Stomach (tissue), 9 donors: ENCODE results near the gene DYRK4. TPM values are rescaled to one million over a fixed set of nuclear protein-coding genes. Genes with fewer than 3 reads are reported as not detected.

Experiments
- DNase-seq, 2 donors: peaks; one replicate each; pipeline versions ENCODE4 v3.0.0 to v3.0.0-alpha.2; 2013 to 2019
- H3K27ac ChIP-seq, 5 donors: fragments of 200-600 bp in 4 of 5; sonication (generic) in 4 of 5; one replicate each; pipeline ENCODE4 v1.5.1; 2013 to 2019; ENCODE audit warnings: mild to moderate bottlenecking in 1 of 5, moderate library complexity in 1 of 5
- H3K27me3 ChIP-seq, 3 donors: fragments of 200-600 bp; sonication (generic); one replicate each; pipeline ENCODE4 v1.5.1; 2017 to 2019; ENCODE audit warnings: mixed run types in 1 of 3
- H3K36me3 ChIP-seq, 4 donors: fragments of 200-600 bp; sonication (generic); 1 replicate in 3 of 4; 2 replicates in 1 of 4; pipeline ENCODE4 v1.5.1; 2016 to 2019
- H3K4me1 ChIP-seq, 4 donors: fragments of 200-600 bp; sonication (generic); one replicate each; pipeline ENCODE4 v1.5.1; 2016 to 2019
- H3K4me3 ChIP-seq, 4 donors: fragments of 200-600 bp; sonication (generic) in 3 of 4; one replicate each; pipeline ENCODE4 v1.5.1; 2016 to 2019; ENCODE audit warnings: mild to moderate bottlenecking in 1 of 4
- H3K9me3 ChIP-seq, 4 donors: fragments of 200-600 bp; sonication (generic); one replicate each; pipeline ENCODE4 v1.5.1; 2016 to 2019
- EP300 ChIP-seq: sonication (generic); formaldehyde crosslinking; IDR thresholded peaks from one replicate; pipeline ENCODE4 v1.6.1; 2017; ENCODE audit warnings: antibody characterized with exemption
- POLR2A ChIP-seq, 4 donors: fragments of 450-650 bp; IDR thresholded peaks; one replicate each; pipeline ENCODE4 v1.6.1; 2016; ENCODE audit warnings: antibody characterized with exemption in 4 of 4, control low read depth in 2 of 4, mild to moderate bottlenecking in 1 of 4, moderate library complexity in 1 of 4
- POLR2AphosphoS5 ChIP-seq, 3 donors: sonication (generic); formaldehyde crosslinking; IDR thresholded peaks; one replicate each; pipeline ENCODE4 v1.6.1; 2016; ENCODE audit warnings: antibody characterized with exemption in 3 of 3
- WGBS, 5 donors: extraction: QIAGEN DNeasy Blood & Tissue Kit in 3 of 5; methylation state at CpG; one replicate each; pipeline versions ENCODE4 v1.1.5 to v1.1.7; 2013 to 2018; 5-methylcytosine and 5-hydroxymethylcytosine counted together
- intact Hi-C: fragments of 100-400 bp; cut with DNase I; formaldehyde crosslinking; loops from one replicate; pipeline ENCODE4 v1.15.1; 2023; ENCODE audit warnings: low total_unique reads
- polyA plus RNA-seq, 3 donors: library from polyadenylated mRNA; stranded (reverse); fragments of 200-250 nt; gene quantifications; one replicate each; pipeline ENCODE4 v1.2.3, GENCODE V29; 2013
- total RNA-seq, 5 donors: library from RNA; depleted of rRNA; stranded (reverse); fragments of >200 nt; gene quantifications; one replicate each; pipeline versions ENCODE4 v1.1.0 to v1.2.3, GENCODE V29; 2014 to 2016
- TF ChIP-seq, protein P1 (sequence below), 7 experiments: fragments of 450-650 bp in 4 of 7; fragments of 200-600 bp in 3 of 7; sonication (generic) in 3 of 7; IDR thresholded peaks; one replicate each; pipeline ENCODE4 v1.5.1; 2016 to 2019; ENCODE audit warnings: antibody characterized with exemption in 7 of 7, control low read depth in 2 of 7, mild to moderate bottlenecking in 1 of 7
- donor health status: healthy with polysubstance abuse.
- donor health status: Bipolar disorder and iron deficiency.
- donor health status: healthy.

The DYRK4 gene
- total and polyA plus RNA-seq, 8 donors: 16.5 to 41.0 (median 29.0) TPM; not detected in 1

DNA sequence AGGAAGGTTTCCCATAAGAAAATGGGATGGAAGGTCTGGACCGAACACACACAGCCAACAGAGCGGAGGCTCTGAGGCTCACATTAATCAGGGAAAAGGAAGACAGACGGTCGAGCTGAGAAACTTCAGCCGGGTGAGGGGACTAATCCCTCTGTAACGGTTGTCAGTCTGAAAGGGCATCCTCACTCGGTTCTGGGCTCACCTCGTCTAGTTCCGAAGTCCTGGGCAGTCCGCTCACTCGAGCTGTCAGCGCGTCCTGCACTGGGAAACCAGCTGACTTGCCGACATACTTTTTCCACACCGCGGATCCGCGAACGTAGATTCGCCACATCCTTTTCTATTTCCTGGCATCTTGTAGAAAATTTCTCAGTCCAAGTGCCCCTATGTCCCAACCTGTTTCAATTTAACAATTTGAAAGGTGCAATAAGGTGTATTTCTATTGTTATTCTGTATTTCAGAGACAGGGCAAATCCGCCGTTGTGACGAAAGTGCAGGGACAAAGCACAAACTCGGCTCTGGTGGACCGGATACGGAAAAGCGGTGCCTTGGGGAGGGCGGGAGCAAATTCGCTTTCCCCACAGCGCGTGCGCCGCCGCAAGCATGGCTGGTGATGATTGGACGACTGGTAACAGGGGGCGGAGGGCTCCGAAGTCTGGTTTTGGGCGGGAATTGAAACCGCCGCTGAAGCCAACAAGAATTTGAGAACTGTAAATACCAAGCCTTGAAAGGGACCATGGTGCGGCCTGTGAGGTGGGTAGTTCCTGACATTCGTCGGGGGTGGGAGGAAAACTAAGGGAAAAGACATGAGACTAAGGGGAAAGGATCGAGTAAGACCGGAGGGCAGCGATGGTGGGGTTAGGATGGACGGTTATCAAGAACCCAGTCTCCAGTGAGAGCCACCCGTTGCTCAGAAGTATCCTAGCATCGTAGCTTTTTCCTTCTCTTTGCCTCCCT is 23.5 kb upstream of the DYRK4 start, which contains the start of gene RAD51AP1:
Gene RAD51AP1, plus strand, starts transcription at position 684 of the 954 bp plus-strand sequence. Its CDS starts 50 bp downstream, at position 734.
- peak within 1 kb of the TSS; percentile 63 to 85 (median 72) for H3K4me3 ChIP-seq
- H3K9me3 ChIP-seq: no peaks in the 10 kb centered on the region
- H3K36me3 ChIP-seq: peaks cover 5 to 20% (median 18%) of the 10 kb centered on the region in 4 donors
- WGBS, 5 donors: 0 to 1% (median 0%) methylated on average over 48 to 49 of the region's 49 CpGs
- intact Hi-C loops: loop anchor here (10.0 kb wide), 1 partner anchor 224 kb away; no protein-coding TSS in a partner anchor
- H3K27ac ChIP-seq: peak within 1 kb of the TSS; percentile 63 to 96 (median 93)
- no peak for TF ChIP-seq EP300
- no peak for TF ChIP-seq POLR2A (IDR thresholded peaks at IDR 0.05)
- peak; percentile 40 to 74 (median 66) for TF ChIP-seq POLR2AphosphoS5 (IDR thresholded peaks at IDR 0.05)
- TF ChIP-seq, protein P1, sequence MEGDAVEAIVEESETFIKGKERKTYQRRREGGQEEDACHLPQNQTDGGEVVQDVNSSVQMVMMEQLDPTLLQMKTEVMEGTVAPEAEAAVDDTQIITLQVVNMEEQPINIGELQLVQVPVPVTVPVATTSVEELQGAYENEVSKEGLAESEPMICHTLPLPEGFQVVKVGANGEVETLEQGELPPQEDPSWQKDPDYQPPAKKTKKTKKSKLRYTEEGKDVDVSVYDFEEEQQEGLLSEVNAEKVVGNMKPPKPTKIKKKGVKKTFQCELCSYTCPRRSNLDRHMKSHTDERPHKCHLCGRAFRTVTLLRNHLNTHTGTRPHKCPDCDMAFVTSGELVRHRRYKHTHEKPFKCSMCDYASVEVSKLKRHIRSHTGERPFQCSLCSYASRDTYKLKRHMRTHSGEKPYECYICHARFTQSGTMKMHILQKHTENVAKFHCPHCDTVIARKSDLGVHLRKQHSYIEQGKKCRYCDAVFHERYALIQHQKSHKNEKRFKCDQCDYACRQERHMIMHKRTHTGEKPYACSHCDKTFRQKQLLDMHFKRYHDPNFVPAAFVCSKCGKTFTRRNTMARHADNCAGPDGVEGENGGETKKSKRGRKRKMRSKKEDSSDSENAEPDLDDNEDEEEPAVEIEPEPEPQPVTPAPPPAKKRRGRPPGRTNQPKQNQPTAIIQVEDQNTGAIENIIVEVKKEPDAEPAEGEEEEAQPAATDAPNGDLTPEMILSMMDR (IDR thresholded peaks at IDR 0.05): no peak
- peaks cover 7 to 31% (median 24%) of the 10 kb centered on the region in 4 donors for H3K4me1 ChIP-seq
- no peaks in the 10 kb centered on the region for H3K27me3 ChIP-seq
- peak; percentile 94 to 99 for DNase-seq

DNA sequence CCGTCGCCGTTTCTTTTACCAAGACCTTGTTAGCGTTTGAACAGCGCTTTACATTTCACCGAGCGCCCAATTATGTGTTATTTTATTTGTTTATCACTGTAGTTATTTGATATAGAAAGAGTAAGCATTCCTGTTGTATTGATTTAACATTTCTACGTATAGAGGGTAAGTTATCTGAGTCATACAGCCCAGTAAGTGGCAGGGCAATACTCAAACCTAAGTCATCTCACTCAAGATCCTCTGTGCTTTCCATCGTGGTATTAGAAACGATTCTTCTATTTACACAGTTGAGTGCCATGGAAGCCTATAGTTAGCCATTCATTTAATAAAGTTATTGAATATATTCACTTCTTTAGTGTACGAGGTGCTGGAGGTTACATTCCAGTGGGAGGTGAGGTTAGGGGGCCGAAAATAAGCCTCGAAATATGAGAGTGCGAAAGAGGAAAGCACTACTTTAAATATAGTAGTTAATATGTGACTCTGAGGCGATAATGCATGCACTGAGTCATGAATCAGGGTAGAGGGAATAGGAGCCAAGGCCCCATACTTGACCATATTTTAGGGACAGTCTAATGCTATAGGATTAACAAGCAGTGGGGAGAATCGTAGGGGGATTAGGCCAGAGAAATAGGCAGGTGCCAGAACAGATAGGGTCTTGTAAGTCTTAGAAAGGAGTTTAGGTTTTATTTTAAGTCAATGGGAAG is 22.7 kb upstream of the DYRK4 start:
- Histone ChIP-seq H3K9me3 (no peaks in the 10 kb centered on the region), H3K4me3 (peak overlapping the region; percentile 63 to 85 (median 72)), H3K27ac (peak overlapping the region in 4 of 5 donors; percentile 89 to 96 (median 94)), H3K27me3 (no peaks in the 10 kb centered on the region), H3K36me3 (peaks cover 0 to 12% (median 9%) of the 10 kb centered on the region in 4 donors), H3K4me1 (peaks cover 7 to 31% (median 24%) of the 10 kb centered on the region in 4 donors)
- WGBS, 5 donors: 6 to 9% (median 7%) methylated on average over 16 of the region's 16 CpGs
- TF ChIP-seq POLR2A (IDR thresholded peaks at IDR 0.05) (no peak), POLR2AphosphoS5 (IDR thresholded peaks at IDR 0.05) (no peak), EP300 (no peak)
- TF ChIP-seq, protein P1 (IDR thresholded peaks at IDR 0.05): no peak
- DNase-seq: no peak
- intact Hi-C loops: loop anchor here (10.0 kb wide), 1 partner anchor 225 kb away; no protein-coding TSS in a partner anchor

- no peak for DNase-seq
- 66 to 81% (median 70%) methylated on average over 3 of the region's 3 CpGs for WGBS, 5 donors
- no peak overlapping the region for H3K27ac ChIP-seq
- peaks cover 0 to 4% (median 1%) of the 10 kb centered on the region in 4 donors for H3K36me3 ChIP-seq
- no peaks in the 10 kb centered on the region for H3K9me3 ChIP-seq
- H3K27me3 ChIP-seq: no peaks in the 10 kb centered on the region
- intact Hi-C loops: no loop called here
- H3K4me1 ChIP-seq: peaks cover 7 to 31% (median 24%) of the 10 kb centered on the region in 4 donors
- no peak overlapping the region for H3K4me3 ChIP-seq
- no peak for TF ChIP-seq POLR2A (IDR thresholded peaks at IDR 0.05)
- TF ChIP-seq EP300: no peak
- no peak for TF ChIP-seq POLR2AphosphoS5 (IDR thresholded peaks at IDR 0.05)
- TF ChIP-seq, protein P1 (IDR thresholded peaks at IDR 0.05): no peak
Measured at GRCh38 chr12:4540170-4540569, 21.8 kb upstream of the DYRK4 start.

GRCh38 chr12:4540638-4541037 is 21.4 kb upstream of the DYRK4 start:
- peaks cover 7 to 31% (median 24%) of the 10 kb centered on the region in 4 donors for H3K4me1 ChIP-seq
- no peak for DNase-seq
- no peaks in the 10 kb centered on the region for H3K9me3 ChIP-seq
- H3K27ac ChIP-seq: no peak overlapping the region
- intact Hi-C loops: no loop called here
- TF ChIP-seq, protein P1 (IDR thresholded peaks at IDR 0.05): no peak
- TF ChIP-seq EP300 (no peak), POLR2AphosphoS5 (IDR thresholded peaks at IDR 0.05) (no peak), POLR2A (IDR thresholded peaks at IDR 0.05) (no peak)
- H3K4me3 ChIP-seq: no peak overlapping the region
- WGBS, 5 donors: 44 to 68% (median 68%) methylated on average over 2 of the region's 2 CpGs
- H3K36me3 ChIP-seq: no peaks in the 10 kb centered on the region
- no peaks in the 10 kb centered on the region for H3K27me3 ChIP-seq
